GM19351 (cell line): Measurements from ENCODE around the gene EIF2B5.
A peak's percentile ranks its signal among the peaks of the same experiment; 100 is the strongest.
"Not testable (repeated sequence)": the region's sequence is repeated elsewhere in the genome, so short reads cannot be mapped to it uniquely, and the experiment has no call there.

Experiments
- ATAC-seq: cut with Tn5 transposase; IDR thresholded peaks from one replicate; pipeline ENCODE4 v1.9.1; 2021; ENCODE audit warnings: mild to moderate bottlenecking, moderate library complexity; ENCODE audit not compliant: unreplicated experiment

The EIF2B5 gene

GRCh38 chr3:184145111-184145524, 10.0 kb downstream of the EIF2B5 start:
- ATAC-seq, result no peak

GRCh38 chr3:184145751-184146270, 10.7 kb downstream of the EIF2B5 start:
- no peak for ATAC-seq

- no peak for ATAC-seq
These were observed 12.9 kb downstream of the EIF2B5 start for GRCh38 chr3:184148076-184148475.

GRCh38 chr3:184149123-184149522, 14.0 kb downstream of the EIF2B5 start:
- ATAC-seq, result no peak

GRCh38 chr3:184149770-184150169, 14.6 kb downstream of the EIF2B5 start:
- not testable (repeated sequence) for ATAC-seq

GRCh38 chr3:184154885-184155643, 19.9 kb downstream of the EIF2B5 start, which contains the start of gene DVL3:
Gene DVL3, plus strand, starts transcription at chr3:184155377. Its CDS starts 259 bp downstream, at chr3:184155636.
- ATAC-seq, result peak; percentile 71

GRCh38 chr3:184155644-184156521, 20.7 kb downstream of the EIF2B5 start:
- peak; percentile 38 for ATAC-seq

GRCh38 chr3:184156522-184156955, 21.4 kb downstream of the EIF2B5 start:
- ATAC-seq, result no peak

GRCh38 chr3:184157206-184157605, 22.0 kb downstream of the EIF2B5 start:
- ATAC-seq, result no peak

- ATAC-seq, result no peak
These were observed 23.2 kb downstream of the EIF2B5 start for GRCh38 chr3:184158404-184158803.

- peak; percentile 50 for ATAC-seq
These were observed 25.3 kb downstream of the EIF2B5 start for GRCh38 chr3:184160456-184160855.

GRCh38 chr3:184162571-184163070, 27.5 kb downstream of the EIF2B5 start:
- not testable (repeated sequence) for ATAC-seq

GRCh38 chr3:184164648-184165330, 29.6 kb downstream of the EIF2B5 start:
- ATAC-seq, result no peak

- no peak for ATAC-seq
These were observed 30.4 kb downstream of the EIF2B5 start for GRCh38 chr3:184165543-184165942.

- no peak for ATAC-seq
These were observed 31.5 kb downstream of the EIF2B5 start for GRCh38 chr3:184166671-184167070.

- ATAC-seq, result no peak
These were observed 32.6 kb downstream of the EIF2B5 start for GRCh38 chr3:184167786-184168185.

- no peak for ATAC-seq
These were observed 33.4 kb downstream of the EIF2B5 start for GRCh38 chr3:184168363-184169120.

GRCh38 chr3:184169896-184170875, 35.0 kb downstream of the EIF2B5 start:
- no peak for ATAC-seq

- ATAC-seq, result peak; percentile 30
These were observed 36.4 kb downstream of the EIF2B5 start for GRCh38 chr3:184171562-184171961.
